Femur (tissue), 1 donor: ENCODE data around the gene ZNF512.

Experiments
- DNase-seq: peaks from one replicate; pipeline ENCODE4 v3.0.0-alpha.2; 2017

ZNF512 gene

GRCh38 chr2:27638037-27638637 is 55.3 kb downstream of the ZNF512 start:
- DNase-seq = no peak

- DNase-seq = no peak
These were observed 55.9 kb downstream of the ZNF512 start for GRCh38 chr2:27638709-27639108.

GRCh38 chr2:27640722-27641245 is 57.9 kb downstream of the ZNF512 start:
- DNase-seq = no peak

GRCh38 chr2:27645197-27645596 is 62.4 kb downstream of the ZNF512 start:
- DNase-seq = no peak

GRCh38 chr2:27647289-27647688 is 64.4 kb downstream of the ZNF512 start:
- no peak for DNase-seq

- DNase-seq = no peak
These were observed 64.9 kb downstream of the ZNF512 start for GRCh38 chr2:27647737-27648136.

- DNase-seq = no peak
These were observed 68.2 kb downstream of the ZNF512 start for GRCh38 chr2:27651056-27651455.

- no peak for DNase-seq
These were observed 69.5 kb downstream of the ZNF512 start for GRCh38 chr2:27652341-27652740.

- no peak for DNase-seq
These were observed 69.9 kb downstream of the ZNF512 start for GRCh38 chr2:27652790-27653189.

GRCh38 chr2:27653397-27653796 is 70.6 kb downstream of the ZNF512 start:
- no peak for DNase-seq

- DNase-seq = no peak
These were observed 72.5 kb downstream of the ZNF512 start for GRCh38 chr2:27655155-27655951.

GRCh38 chr2:27661371-27661770 is 78.5 kb downstream of the ZNF512 start:
- no peak for DNase-seq

- peak; percentile 84 for DNase-seq
These were observed 80.7 kb downstream of the ZNF512 start, which contains the start of the genes SLC4A1AP and SUPT7L for GRCh38 chr2:27663285-27664153. Gene SLC4A1AP (plus strand): TSS chr2:27663889. CDS start chr2:27663915, 26 bp downstream. Gene SUPT7L (minus strand): TSS chr2:27663614. CDS start chr2:27662192, 1,422 bp downstream.

GRCh38 chr2:27664154-27664574 is 81.3 kb downstream of the ZNF512 start:
- no peak for DNase-seq

- no peak for DNase-seq
These were observed 82.0 kb downstream of the ZNF512 start for GRCh38 chr2:27664622-27665363.

GRCh38 chr2:27667446-27667845 is 84.6 kb downstream of the ZNF512 start:
- DNase-seq = no peak

- no peak for DNase-seq
These were observed 88.4 kb downstream of the ZNF512 start for GRCh38 chr2:27671235-27671634.
